ENCODE data around the gene DPYD.

DPYD gene

GRCh38 chr1:97414682-97415312 lies 506.0 kb downstream of the DPYD start:
- TF ChIP-seq ZFX (IDR thresholded peaks at IDR 0.05) (no peak), CTCF (conservative IDR thresholded peaks at IDR 0.05) (no peak)
- peak overlapping the region; percentile 68 for H3K27ac ChIP-seq

DNA sequence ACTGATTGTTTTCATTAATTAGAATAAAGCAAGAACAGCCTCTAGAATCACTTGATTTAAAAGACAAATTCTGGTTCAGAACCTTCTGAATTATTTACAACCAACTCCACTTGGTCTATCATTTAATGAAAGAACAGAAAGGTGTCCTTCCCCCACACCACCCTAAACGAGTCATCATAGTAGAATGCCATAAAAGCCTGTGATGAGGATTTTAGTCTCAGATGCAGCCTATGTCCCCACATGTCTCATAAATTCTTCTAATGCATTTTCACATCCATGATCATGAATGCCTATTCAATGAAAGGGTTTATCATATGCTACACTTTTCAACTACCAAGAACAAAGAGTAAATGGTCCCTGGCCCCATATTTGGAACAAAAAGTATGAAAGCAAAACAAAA lies 508.1 kb downstream of the DPYD start:
- no peak overlapping the region for H3K27ac ChIP-seq
- TF ChIP-seq ZFX (IDR thresholded peaks at IDR 0.05): no peak
- no peak for TF ChIP-seq CTCF (conservative IDR thresholded peaks at IDR 0.05)

GRCh38 chr1:97412166-97412565 lies 508.7 kb downstream of the DPYD start:
- no peak overlapping the region for H3K27ac ChIP-seq
- no peak for TF ChIP-seq ZFX (IDR thresholded peaks at IDR 0.05)
- no peak for TF ChIP-seq CTCF (conservative IDR thresholded peaks at IDR 0.05)

DNA sequence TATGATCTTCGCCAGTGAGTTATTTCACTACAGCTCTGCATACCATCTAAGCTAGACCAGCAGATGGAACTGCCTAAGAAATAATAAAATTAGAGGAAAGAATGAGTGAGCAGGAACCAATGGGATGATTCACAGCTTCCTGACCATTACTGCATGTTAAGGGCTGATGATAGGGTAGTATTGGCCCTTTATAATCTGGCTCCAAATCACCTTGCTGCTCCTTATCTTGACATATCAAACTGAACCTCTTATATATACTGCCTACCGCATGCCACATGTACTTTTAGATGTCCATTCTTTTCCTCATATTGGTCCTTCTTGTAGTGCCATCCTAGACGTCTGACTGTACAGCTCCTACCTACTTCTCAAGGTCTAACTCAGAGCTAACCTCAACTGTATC lies 524.4 kb downstream of the DPYD start:
- TF ChIP-seq ZFX (IDR thresholded peaks at IDR 0.05) (no peak), CTCF (conservative IDR thresholded peaks at IDR 0.05) (no peak)

GRCh38 chr1:97392701-97393100 lies 528.1 kb downstream of the DPYD start:
- H3K27ac ChIP-seq: no peak overlapping the region
- TF ChIP-seq CTCF (conservative IDR thresholded peaks at IDR 0.05) (no peak), ZFX (IDR thresholded peaks at IDR 0.05) (no peak)

More for the DNA sequence above, 524.4 kb downstream of the DPYD start:
- no peak overlapping the region for H3K27ac ChIP-seq

DNA sequence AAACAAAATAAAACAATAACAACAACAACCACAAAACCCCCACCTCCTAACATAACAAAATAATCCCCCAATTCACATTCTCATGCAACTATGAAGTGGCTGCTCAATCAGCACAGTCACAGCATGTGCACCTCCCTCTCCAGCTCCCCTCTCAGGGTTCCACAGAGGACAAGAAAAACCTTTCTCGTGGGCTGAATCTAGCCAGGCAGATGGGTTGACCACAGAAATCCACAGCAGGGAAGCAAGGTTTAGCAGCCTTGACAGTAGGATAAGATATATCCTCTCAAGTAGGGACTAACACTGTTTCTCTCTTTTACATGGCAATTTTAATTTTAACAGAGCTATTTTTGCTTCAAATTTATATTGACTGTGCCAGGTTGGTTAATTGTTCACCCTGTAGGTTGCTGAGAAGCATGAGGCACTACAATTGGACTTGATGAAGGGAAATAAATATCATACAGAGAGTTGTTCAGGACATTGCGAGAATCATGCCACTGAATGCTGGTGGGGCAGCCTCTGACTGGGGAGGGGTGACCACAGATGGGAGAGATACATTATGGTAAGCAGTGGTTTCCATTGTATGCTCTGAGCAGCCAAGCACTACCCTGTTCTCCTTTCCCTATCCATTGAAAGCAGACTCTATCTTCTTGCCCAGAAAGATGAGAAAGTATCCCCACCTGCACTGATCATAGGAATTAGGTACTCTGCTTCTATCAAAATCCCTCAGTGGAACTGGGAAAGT lies 535.1 kb downstream of the DPYD start:
- H3K27ac ChIP-seq: no peak overlapping the region
- TF ChIP-seq CTCF (conservative IDR thresholded peaks at IDR 0.05) (no peak), ZFX (IDR thresholded peaks at IDR 0.05) (no peak)

- no peak for TF ChIP-seq ZFX (IDR thresholded peaks at IDR 0.05)
- no peak for TF ChIP-seq CTCF (conservative IDR thresholded peaks at IDR 0.05)
- H3K27ac ChIP-seq: no peak overlapping the region
These were observed 536.4 kb downstream of the DPYD start for GRCh38 chr1:97384294-97384968.

All from C4-2B (cell line).